Osteocyte (in vitro differentiated cells): ENCODE results near the gene PRKCZ. TPM values are rescaled to one million over a fixed set of nuclear protein-coding genes. Genes with fewer than 3 reads are reported as not detected.

Source experiments
- DNase-seq: peaks from one replicate; pipeline ENCODE4 v3.0.0; 2021; ENCODE audit warnings: mixed read lengths; ENCODE audit not compliant: unreplicated experiment; ENCODE audit errors: extremely low spot score
- H3K27ac Mint-ChIP-seq: one replicate; pipeline ENCODE4 v1.8.0; 2021; ENCODE audit warnings: mild to moderate bottlenecking, mixed read lengths; ENCODE audit not compliant: unreplicated experiment
- H3K27me3 Mint-ChIP-seq: one replicate; pipeline ENCODE4 v1.8.0; 2021; ENCODE audit warnings: mixed read lengths; ENCODE audit not compliant: unreplicated experiment
- H3K36me3 Mint-ChIP-seq: one replicate; pipeline ENCODE4 v1.8.0; 2021; ENCODE audit warnings: mixed read lengths; ENCODE audit not compliant: unreplicated experiment
- H3K4me1 Mint-ChIP-seq: one replicate; pipeline ENCODE4 v1.8.0; 2021; ENCODE audit warnings: mixed read lengths; ENCODE audit not compliant: unreplicated experiment
- H3K4me3 Mint-ChIP-seq: one replicate; pipeline ENCODE4 v1.8.0; 2021; ENCODE audit warnings: mild to moderate bottlenecking, moderate library complexity, mixed read lengths; ENCODE audit not compliant: unreplicated experiment
- H3K9me3 Mint-ChIP-seq: one replicate; pipeline ENCODE4 v1.8.0; 2021; ENCODE audit warnings: mixed read lengths; ENCODE audit not compliant: unreplicated experiment
- CTCF ChIP-seq: fragments of 200-600 bp; sonication (generic); IDR thresholded peaks from 2 replicates; pipeline ENCODE4 v1.5.0; 2021; ENCODE audit warnings: antibody characterized with exemption, mild to moderate bottlenecking, moderate library complexity
- total RNA-seq: library from RNA; stranded (reverse); gene quantifications from 2 replicates; pipeline ENCODE4 v1.2.1, GENCODE V29; 2021

PRKCZ gene
- total RNA-seq, 1 donor from 2014 or later, result 3.1 TPM

- Mint-ChIP-seq H3K27ac (no peak overlapping the region), H3K36me3 (no peaks in the 10 kb centered on the region), H3K4me3 (no peak overlapping the region), H3K4me1 (peaks cover 3% of the 10 kb centered on the region), H3K27me3 (peaks cover 44% of the 10 kb centered on the region), H3K9me3 (no peaks in the 10 kb centered on the region)
- DNase-seq, result no peak
- TF ChIP-seq CTCF, result no peak
Observed at GRCh38 chr1:2021550-2021949, 28.7 kb upstream of the PRKCZ start.

- H3K9me3 Mint-ChIP-seq, result no peaks in the 10 kb centered on the region
- no peak for DNase-seq
- H3K27ac Mint-ChIP-seq, result no peak overlapping the region
- no peak overlapping the region for H3K4me3 Mint-ChIP-seq
- H3K36me3 Mint-ChIP-seq, result no peaks in the 10 kb centered on the region
- H3K27me3 Mint-ChIP-seq, result peaks cover 38% of the 10 kb centered on the region
- peaks cover 3% of the 10 kb centered on the region for H3K4me1 Mint-ChIP-seq
- no peak for TF ChIP-seq CTCF
Observed at GRCh38 chr1:2022063-2022770, 28.0 kb upstream of the PRKCZ start.

GRCh38 chr1:2023187-2023586 lies 27.0 kb upstream of the PRKCZ start:
- Mint-ChIP-seq H3K27ac (no peak overlapping the region), H3K27me3 (peaks cover 28% of the 10 kb centered on the region), H3K9me3 (no peaks in the 10 kb centered on the region), H3K36me3 (no peaks in the 10 kb centered on the region), H3K4me3 (no peak overlapping the region), H3K4me1 (peaks cover 3% of the 10 kb centered on the region)
- DNase-seq, result no peak
- no peak for TF ChIP-seq CTCF

- Mint-ChIP-seq H3K4me3 (no peak overlapping the region), H3K27ac (no peak overlapping the region), H3K9me3 (no peaks in the 10 kb centered on the region), H3K27me3 (peaks cover 24% of the 10 kb centered on the region), H3K4me1 (no peaks in the 10 kb centered on the region), H3K36me3 (no peaks in the 10 kb centered on the region)
- no peak for TF ChIP-seq CTCF
- no peak for DNase-seq
Observed at GRCh38 chr1:2024451-2024850, 25.8 kb upstream of the PRKCZ start.

GRCh38 chr1:2024887-2025286 lies 25.3 kb upstream of the PRKCZ start:
- Mint-ChIP-seq H3K27me3 (peaks cover 22% of the 10 kb centered on the region), H3K9me3 (no peaks in the 10 kb centered on the region), H3K4me3 (no peak overlapping the region), H3K36me3 (no peaks in the 10 kb centered on the region), H3K4me1 (no peaks in the 10 kb centered on the region), H3K27ac (no peak overlapping the region)
- no peak for TF ChIP-seq CTCF
- no peak for DNase-seq
